Renal cortex interstitium (tissue), 11 donors: Measurements from ENCODE around the gene DDX24. TPM values are rescaled to one million over a fixed set of nuclear protein-coding genes. Genes with fewer than 3 reads are reported as not detected.

Experiments
- DNase-seq, 11 donors: peaks; one replicate each; pipeline ENCODE4 v3.0.0-alpha.2; 2013; ENCODE audit warnings: low read depth in 9 of 11, low spot score in 4 of 11; ENCODE audit errors: extremely low read depth in 1 of 11
- polyA plus RNA-seq, 3 donors: library from polyadenylated mRNA; unstranded; fragments of 120-200 nt; gene quantifications; one replicate each; pipeline ENCODE4 v1.2.1, GENCODE V29; 2013; ENCODE audit not compliant: insufficient read length in 3 of 3

DDX24 gene
- polyA plus RNA-seq, 3 donors, result 158 to 177 (median 164) TPM

DNA sequence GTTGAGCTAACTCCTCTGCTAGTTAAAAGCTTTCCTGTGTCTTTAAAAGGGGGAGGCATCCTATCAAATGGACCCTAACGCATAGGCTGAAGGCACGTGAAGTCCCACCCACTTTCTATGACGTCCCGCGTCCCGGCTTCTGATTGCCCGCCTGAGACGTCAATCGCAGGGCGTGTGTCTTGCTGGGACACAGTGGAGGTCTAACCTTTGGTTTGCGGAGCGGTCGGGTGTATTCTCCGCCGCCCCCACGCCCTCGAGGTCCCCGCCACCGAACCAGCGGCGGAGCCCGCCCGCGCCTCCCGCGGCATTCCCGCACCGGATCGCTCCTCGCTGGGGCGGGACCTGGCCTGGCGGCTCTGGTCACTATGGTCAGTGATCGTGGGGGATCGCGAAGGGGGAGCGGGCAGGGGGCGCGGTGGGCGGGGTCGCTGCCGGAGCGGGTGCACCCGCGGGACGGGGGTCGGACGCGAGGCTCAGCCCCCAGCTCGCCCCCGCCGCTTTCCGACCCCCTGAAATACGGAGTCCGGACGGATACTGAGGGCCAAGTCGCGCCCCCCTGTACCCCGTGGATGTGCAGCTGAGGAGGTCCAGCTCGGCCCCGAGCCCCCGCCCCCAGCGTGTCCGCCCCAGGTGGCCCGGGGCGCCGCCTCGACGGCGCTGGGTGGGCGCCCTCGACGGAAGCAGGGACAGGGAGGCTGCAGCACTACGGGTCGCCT is 54.7 kb downstream of the DDX24 start, which contains the start of gene OTUB2:
OTUB2 (plus strand) TSS at position 168 of the 716 bp plus-strand sequence; CDS start at position 366, 198 bp downstream.
- peak; percentile 92 to 99 (median 98) for DNase-seq

DNA sequence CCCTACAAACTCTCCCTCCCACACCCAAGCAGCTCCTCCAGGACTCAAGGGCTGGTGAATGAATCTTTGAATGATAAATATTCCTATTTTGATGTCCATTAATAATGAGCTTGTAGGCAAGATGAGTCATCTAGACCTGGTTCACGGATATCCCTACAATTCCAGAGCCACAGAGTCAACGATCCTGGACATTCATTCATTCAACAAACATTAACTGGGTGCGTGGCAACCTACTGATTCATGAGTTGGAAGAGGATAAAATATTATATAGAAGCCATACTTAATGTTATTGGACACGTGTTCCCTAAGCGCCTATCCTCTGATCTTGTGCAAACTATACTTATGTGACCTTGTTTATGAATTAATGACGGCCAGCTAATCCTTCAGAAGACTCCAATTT is 55.3 kb downstream of the DDX24 start:
- DNase-seq, result no peak

DNA sequence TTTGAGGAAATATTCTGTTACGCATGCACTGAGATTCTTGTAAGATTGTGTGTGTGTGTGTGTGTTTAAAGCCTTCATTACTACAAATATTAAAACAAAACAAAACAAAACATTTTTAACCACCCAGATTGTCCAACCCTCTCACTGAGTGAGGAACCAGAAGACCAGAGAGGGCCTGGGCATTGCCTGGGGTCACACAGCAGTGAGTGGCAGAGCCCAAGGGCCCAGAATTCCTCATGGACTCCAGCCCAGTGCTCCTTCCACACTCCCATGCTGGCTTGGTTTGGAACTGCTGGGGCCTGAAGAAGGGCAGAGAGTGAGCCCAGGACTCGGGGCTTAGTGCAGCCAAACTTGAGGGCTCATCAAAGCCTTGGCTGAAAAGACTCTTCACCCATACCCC is 56.5 kb downstream of the DDX24 start:
- no peak for DNase-seq

DNA sequence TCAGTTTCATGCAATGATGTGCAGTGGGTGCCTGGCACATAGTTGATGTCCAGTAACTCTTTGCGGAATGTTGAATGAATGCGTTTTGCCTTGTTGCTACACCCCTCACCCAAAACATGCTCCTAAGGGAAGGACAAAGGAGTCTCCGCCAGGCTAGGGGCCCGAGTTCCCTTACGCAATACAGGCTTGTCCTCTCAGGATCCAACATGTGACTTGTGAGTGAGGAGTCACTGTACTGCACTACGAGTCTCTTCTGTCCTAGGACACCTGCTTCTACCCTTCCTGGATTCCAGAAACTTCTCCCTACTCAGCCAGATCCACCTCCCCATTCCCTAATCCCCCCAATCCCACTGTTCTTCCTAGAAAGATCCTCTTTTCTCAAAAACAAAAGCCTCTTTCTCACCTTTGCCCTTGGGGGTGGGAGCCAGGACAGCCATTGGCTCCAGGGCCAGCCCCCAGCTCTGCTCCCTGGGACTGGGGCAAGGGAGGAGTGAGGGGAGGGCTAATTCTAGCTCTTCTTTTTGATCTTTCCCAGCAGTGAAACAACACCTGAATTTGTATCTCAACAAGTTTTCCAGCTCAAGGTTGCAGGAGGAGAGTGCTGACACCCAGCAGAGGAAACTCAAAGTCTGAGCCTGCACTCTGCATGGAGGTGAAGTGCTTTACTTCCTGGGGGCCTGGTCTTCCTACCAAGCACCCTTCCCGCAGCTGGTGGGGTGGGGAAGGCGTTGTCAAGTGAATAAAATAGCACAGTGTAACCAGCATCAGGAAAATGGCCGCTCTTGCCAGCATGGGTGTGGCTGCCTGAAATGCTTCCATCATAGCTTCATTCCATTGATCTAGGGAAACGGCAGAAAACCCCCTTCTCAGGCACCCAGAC is 58.2 kb downstream of the DDX24 start:
- no peak for DNase-seq

DNA sequence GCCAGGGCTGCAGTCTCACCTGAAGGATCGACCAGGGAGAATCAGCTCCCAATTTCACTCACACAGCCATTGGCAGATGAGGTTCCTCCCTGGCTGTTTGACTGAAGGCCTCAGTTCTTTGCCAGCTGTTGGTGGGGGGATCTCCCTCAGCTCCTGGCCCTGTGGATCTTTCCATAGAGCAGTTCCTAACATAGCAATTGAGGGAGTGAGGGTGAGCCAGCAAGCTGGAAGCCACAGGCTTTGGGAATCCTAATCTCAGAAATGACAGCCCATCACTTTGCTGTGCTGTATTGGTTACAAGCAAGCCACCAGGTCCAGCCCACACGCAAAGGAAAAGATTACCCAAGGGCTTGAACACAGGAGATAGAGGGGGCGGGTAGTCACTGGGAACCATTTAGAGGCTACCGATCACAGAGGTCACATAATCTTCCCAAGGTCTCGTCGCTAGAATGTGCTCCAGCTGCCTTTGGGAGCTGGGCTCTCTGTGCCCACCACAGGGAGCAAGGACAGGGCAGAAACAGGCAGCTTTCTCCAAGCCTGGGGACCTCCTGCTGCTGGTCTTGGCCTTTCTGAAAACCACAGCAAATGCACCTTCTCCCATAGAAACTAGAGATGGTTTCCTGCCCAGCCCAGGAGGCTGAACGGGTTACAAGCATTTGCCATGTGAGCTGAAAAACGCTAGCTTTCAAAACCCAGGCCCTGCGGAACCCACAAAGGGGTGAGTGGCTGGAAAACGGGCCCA is 59.4 kb downstream of the DDX24 start:
- no peak for DNase-seq

DNA sequence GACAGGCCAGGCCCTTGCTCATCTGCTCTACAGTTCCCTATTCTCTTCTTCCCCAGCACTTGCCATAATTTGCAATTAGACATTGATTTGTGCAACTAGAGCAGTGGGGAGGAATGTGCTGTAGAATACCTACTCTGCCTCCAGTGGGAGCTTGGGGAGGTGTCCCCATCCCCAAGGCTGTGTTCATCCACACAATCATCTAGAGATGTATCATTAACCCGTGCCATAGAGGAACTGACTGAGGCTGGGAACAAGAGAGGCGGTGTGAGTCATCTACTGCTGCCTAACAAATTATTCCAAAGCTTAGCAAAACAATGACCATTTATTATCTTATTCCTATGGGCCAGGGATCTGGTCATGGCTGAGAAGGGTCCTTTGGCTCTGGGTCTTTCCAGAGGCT is 60.0 kb downstream of the DDX24 start:
- DNase-seq, result no peak

DNA sequence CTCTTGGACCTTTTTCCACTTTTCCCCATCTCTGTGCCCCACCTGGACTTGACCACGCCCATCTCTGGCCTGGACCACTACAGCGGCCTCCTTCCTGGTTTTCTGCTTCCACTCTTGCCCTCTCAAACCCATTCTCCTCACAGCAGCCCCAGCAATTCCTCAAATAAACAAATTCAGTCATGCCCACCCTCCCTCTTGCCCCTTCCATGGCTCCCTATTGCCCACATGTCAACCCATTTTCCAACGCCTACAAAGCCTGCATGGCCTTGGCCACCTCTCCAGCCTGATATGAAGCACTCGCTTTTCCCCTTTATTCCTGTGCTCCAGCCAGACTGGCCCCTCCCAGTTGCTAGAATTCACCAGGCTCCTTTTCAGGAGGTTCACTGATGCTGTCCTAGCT is 60.7 kb downstream of the DDX24 start:
- no peak for DNase-seq

DNA sequence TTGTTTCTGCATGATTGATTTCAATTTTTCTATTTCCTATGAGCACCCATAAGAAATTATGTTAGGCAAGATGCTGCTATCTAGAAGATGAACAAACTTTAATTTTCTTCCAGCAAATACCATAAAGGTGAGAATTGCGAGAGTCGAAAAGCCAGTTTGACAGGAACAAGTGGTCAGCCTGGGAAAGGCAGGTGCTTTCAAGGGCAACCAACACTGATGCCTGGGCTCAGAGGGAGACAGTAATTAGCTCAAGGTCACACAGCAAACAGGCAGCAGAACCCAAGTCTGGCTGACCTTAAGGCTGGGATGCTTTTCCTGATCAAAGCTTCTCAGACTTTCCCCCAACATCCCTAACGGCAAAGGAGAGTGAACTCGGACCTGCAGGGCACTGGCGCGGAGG is 61.7 kb downstream of the DDX24 start:
- no peak for DNase-seq

DNA sequence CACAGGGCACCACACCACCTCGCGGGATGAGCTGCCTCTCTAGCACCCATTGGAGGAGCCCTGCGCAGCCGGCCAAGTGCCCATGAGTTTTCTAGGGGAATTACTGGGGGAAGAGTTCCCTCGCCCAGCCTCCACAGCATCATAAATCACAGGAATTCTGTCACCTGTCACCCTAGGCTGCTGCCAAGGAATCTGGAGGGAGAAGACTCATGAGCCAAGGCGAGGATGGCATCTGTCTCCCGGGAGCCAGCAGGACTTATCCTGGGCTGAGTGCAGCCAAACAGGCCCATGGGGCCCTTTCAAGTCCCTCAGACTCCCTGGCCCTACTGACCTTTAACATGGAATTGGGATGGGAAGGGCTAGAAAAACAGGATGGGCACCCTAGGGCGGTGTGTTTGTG is 62.7 kb downstream of the DDX24 start:
- no peak for DNase-seq

DNA sequence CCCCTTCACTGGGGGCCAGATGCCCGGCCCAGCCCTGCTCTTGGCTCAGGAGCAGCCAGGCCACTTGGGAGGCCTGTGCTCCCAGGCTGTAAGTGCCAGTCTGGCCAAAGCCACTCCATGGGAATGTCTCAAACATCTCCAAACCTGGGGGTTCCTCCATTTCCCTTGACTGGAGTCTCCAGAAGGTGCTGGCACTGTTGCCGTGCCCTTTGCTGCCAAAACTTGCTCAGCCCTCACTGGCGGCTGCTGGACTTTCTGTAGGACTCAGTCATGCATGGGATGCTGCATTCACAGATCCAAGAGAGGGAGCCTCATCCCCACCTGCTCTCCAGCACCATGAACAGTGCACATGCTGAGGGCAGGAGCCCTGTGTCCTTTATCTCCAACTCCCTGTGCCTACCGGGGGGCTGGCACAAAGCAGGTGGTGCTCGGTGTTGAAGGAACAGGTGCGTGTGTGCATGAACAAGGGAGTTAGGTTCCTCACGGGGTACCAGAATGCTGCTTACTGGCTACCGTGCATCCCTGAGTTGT is 64.5 kb downstream of the DDX24 start:
- DNase-seq, result no peak

DNA sequence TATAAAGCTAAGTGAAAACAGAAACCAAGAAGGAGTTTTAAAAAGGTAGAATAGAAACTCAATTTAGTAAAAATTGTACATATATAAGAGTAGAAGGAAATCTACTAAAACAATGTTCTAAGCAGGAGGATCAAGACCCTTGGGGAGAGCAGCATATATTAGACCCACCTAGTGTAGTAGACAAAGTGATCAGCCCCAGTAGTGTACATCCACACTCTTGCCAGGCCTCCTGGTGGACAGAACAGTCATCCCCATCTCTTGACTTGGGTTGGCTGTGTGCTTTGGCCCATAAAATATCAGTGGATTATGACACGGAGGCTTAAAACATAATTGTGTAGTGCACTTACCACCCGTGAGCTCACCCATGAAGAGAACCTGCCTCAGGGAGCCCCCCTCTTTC is 65.8 kb downstream of the DDX24 start:
- DNase-seq, result no peak

DNA sequence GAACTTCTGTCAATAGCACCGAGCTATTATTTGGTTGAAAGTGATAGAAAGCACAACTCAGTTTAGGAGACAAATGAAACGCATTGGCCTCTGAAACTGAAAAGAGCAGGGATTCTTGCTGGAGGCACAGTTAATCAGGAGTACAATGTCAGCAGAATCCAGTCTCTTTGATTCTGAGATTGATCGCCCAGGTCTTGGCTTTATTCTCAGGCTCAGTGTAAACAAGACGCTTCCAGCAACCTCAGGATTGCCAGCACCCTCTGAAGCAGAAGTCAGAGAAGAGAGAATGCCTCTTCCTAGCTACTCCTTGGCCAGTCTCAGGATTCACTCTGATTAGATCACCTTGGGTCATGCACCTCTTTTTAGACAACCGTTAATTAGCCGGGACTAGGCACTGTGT is 66.6 kb downstream of the DDX24 start:
- DNase-seq, result no peak

DNA sequence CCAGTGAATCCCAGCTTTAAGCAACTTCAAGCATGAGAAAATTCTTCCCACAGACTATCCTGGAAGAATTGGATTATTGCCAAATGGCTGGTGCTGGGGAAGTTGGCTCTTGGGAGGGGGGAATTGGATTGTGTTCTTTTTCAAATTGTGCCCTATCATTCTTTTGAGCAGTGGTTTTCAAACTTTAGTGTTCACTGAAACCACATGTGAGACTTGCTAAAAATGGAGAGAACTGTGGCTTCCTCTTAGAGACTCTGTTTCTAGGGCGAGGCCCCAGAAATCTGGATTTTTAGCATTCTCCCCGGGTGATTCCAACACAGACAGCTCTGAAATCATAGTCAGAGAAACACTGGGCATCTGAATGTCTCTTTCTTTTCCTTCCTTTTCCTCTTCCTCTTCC is 69.2 kb downstream of the DDX24 start:
- DNase-seq, result no peak

DNA sequence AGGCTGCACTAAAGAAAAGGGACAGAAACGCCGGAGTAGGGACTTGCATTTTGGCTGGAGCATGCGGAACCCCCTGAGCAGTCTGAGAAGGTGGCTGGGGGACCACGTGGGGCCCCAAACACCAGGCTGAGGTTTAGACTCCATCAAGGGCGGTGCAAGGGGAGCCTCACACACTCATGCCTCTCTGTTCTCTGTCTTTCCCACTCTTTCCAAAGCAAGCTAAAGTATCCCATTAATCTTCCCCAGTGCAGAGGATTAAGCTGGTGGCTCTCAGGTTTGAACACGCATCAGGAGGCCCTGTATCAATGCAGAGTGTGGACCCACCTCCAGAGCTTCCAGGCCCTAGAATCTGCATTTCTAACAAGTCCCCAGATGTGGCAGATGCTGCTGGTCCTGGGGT is 70.4 kb downstream of the DDX24 start:
- no peak for DNase-seq

DNA sequence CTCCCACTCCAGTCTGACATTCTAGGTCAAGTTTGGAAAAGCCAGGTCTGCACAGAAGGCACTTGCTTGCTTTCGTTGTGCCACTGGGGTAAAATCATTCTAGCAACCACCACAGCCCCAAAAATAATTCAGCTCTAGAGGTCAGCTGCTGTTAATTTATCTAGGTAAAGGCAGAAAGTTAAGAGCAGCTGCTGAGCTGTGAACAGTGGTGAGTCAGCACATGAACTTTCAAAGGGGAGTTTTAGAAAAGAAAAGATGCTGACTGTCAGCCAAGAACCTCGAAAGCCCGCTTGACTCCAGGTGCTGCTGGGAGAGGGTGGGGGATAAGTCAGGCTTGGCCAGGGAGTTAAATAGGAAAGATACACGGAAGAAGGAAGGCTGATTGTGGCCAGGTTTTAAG is 71.2 kb downstream of the DDX24 start:
- DNase-seq, result no peak

DNA sequence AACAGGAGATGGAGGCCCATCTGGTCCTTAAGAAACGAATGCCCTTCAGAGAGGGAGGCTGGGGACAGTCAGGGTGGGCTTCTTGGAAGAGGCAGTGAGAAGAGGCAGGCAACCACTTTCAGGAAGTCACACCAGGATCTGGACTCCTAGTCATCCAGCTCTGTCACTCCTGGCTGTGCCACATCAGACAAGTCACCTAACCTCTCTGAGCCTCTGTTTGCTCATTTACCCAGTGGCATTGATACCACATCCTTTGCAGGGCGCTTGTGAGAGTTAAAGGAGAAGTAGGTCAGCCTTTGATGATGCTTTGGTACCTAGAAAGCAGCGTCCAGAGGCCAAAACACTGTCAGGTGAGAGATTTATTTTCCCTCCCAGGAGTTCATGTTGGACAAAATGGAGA is 72.8 kb downstream of the DDX24 start:
- no peak for DNase-seq

DNA sequence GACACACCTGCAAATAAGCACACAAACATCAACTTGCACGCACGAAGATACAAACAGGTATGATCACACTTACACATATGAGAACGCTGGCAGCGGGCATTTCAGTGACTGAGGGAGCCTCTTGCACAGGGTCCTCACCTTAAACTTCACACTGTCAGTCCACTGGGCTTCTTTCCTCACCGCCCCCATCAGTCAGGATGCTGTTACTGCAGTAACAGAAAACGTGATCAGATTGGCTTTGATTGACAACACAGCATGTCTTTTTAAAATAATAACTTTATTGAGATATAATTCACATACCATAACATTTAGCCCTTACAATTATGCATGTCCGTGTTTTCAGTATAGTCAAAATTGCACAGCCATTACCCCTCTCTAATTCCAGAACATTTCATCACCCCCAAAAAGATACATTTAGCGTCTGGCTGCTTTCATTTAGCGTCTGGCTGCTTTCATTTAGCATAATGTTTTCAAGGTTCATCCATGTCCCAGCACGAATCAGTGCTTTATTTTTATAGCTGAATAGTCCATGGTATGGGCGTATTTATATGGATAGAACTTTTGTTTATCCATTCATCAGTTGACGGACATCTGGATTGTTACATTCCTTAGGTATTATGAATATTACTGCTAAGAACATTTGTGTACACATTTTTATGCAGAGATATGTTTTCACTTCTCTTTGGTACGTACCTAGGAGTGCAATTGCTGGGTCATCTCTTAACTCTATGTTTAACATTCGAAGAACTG is 75.5 kb downstream of the DDX24 start:
- no peak for DNase-seq

DNA sequence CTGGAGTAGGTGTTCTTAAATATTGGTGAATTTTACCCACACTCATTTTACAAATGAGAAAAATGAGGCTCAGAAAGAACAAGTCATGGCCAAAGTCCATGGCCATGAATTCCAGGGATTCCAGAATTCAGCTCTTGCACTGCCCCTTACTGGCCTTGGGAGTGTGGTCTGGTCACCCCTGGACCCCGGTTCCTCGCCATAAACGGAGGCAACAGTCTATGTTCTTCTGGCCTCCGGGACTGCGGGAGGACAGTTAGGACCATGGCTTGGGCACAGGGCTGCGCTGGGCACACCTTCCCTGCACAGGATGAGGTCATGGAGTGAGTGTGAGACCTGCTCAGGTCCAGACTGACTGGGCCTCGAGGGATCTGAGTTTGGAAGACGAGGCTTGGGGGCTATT is 77.0 kb downstream of the DDX24 start:
- DNase-seq, result no peak

DNA sequence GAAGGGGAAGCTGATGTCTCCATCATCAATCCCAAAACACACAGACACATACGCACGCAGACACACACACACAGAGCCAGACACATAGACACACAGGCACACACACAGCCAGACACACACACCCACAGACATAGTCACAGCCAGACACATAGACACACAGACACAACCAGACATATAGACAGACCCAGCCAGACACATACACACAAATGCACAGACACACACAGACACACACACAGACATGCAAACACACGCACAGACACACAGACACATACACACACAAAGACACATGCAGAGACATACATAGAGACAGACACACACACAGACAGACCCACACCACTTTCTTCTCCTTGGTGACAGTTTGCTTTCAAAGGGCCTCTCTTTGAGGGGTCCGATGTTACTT is 77.6 kb downstream of the DDX24 start:
- no peak for DNase-seq
